ENCODE results near the gene CADPS2. TPM values are rescaled to one million over a fixed set of nuclear protein-coding genes. Genes with fewer than 3 reads are reported as not detected.

Gene CADPS2
- total RNA-seq, 8 experiments from 2014 or later: 1.3 to 89.1 (median 3.1) TPM

- in situ Hi-C loops (cut with MboI; ENCODE audit: low pct_unique_long_range_greater_than_20kb in 2 of 9, low sequenced_read_pairs in 9 of 9, unreplicated experiment in 9 of 9): no loop called here
- H3K4me3 ChIP-seq: no peak overlapping the region
- 0 to 83% (median 60%) methylated on average over 1 to 4 of the region's 4 CpGs; no CpG with 5 or more reads in 3 of the 10 experiments for WGBS, 10 experiments
- no peaks in the 10 kb centered on the region for H3K4me1 ChIP-seq (replicated peaks in 1 of 2)
- no peak for ATAC-seq (replicated peaks in 6 of 8)
- no peak overlapping the region for H3K27ac ChIP-seq
Measured at GRCh38 chr7:122719010-122719578, 167.2 kb downstream of the CADPS2 start.

GRCh38 chr7:122717356-122718089 lies 168.7 kb downstream of the CADPS2 start:
- H3K27ac ChIP-seq: no peak overlapping the region
- H3K4me1 ChIP-seq (replicated peaks in 1 of 2): no peaks in the 10 kb centered on the region
- 10 to 100% (median 82%) methylated on average over 1 to 6 of the region's 6 CpGs for WGBS, 10 experiments
- in situ Hi-C loops (cut with MboI; ENCODE audit: low pct_unique_long_range_greater_than_20kb in 2 of 9, low sequenced_read_pairs in 9 of 9, unreplicated experiment in 9 of 9): no loop called here
- ATAC-seq (replicated peaks in 6 of 8): no peak
- H3K4me3 ChIP-seq: no peak overlapping the region

GRCh38 chr7:122715183-122715582 lies 171.1 kb downstream of the CADPS2 start:
- in situ Hi-C loops (cut with MboI; ENCODE audit: low pct_unique_long_range_greater_than_20kb in 2 of 9, low sequenced_read_pairs in 9 of 9, unreplicated experiment in 9 of 9): no loop called here
- no peak overlapping the region for H3K27ac ChIP-seq
- ATAC-seq (replicated peaks in 6 of 8): no peak

GRCh38 chr7:122710916-122711315 lies 175.3 kb downstream of the CADPS2 start:
- H3K4me1 ChIP-seq (replicated peaks in 1 of 2): peaks cover 0 to 4% of the 10 kb centered on the region in 2 donors
- 0 to 73% (median 33%) methylated on average over 1 of the region's 1 CpG; no CpG with 5 or more reads in 3 of the 10 experiments for WGBS, 10 experiments
- ATAC-seq (replicated peaks in 6 of 8): no peak
- H3K4me3 ChIP-seq: no peak overlapping the region
- in situ Hi-C loops (cut with MboI; ENCODE audit: low pct_unique_long_range_greater_than_20kb in 2 of 9, low sequenced_read_pairs in 9 of 9, unreplicated experiment in 9 of 9): no loop called here
- no peak overlapping the region for H3K27ac ChIP-seq

More at GRCh38 chr7:122715183-122715582, 171.1 kb downstream of the CADPS2 start:
- 0 to 96% (median 81%) methylated on average over 1 to 3 of the region's 3 CpGs for WGBS, 10 experiments
- Histone ChIP-seq H3K4me1 (replicated peaks in 1 of 2) (no peaks in the 10 kb centered on the region), H3K4me3 (no peak overlapping the region)

GRCh38 chr7:122709930-122710646 lies 176.2 kb downstream of the CADPS2 start:
- in situ Hi-C loops (cut with MboI; ENCODE audit: low pct_unique_long_range_greater_than_20kb in 2 of 9, low sequenced_read_pairs in 9 of 9, unreplicated experiment in 9 of 9): no loop called here
- WGBS, 10 experiments: 13 to 87% (median 69%) methylated on average over 1 to 5 of the region's 7 CpGs; no CpG with 5 or more reads in 2 of the 10 experiments
- Histone ChIP-seq H3K4me3 (no peak overlapping the region), H3K4me1 (replicated peaks in 1 of 2) (peaks cover 0 to 4% of the 10 kb centered on the region in 2 donors), H3K27ac (no peak overlapping the region)
- no peak for ATAC-seq (replicated peaks in 6 of 8)

- WGBS, 10 experiments: 17 to 100% (median 62%) methylated on average over 1 to 2 of the region's 2 CpGs; no CpG with 5 or more reads in 4 of the 10 experiments
- Histone ChIP-seq H3K4me1 (replicated peaks in 1 of 2) (peaks cover 0 to 4% of the 10 kb centered on the region in 2 donors), H3K27ac (no peak overlapping the region), H3K4me3 (no peak overlapping the region)
- in situ Hi-C loops (cut with MboI; ENCODE audit: low pct_unique_long_range_greater_than_20kb in 2 of 9, low sequenced_read_pairs in 9 of 9, unreplicated experiment in 9 of 9): no loop called here
- peak in 2 of 8 experiments; percentile 44 to 55 for ATAC-seq (replicated peaks in 6 of 8)
Measured at GRCh38 chr7:122706836-122707235, 179.4 kb downstream of the CADPS2 start.

GRCh38 chr7:122702872-122703510 lies 183.3 kb downstream of the CADPS2 start, which contains the start of gene RNF148:
Gene RNF148, minus strand, starts transcription at chr7:122702922. Its CDS starts 172 bp downstream, at chr7:122702750.
- 50 to 100% methylated on average over 1 of the region's 1 CpG; no CpG with 5 or more reads in 8 of the 10 experiments for WGBS, 10 experiments
- Histone ChIP-seq H3K4me1 (replicated peaks in 1 of 2) (peaks cover 0 to 4% of the 10 kb centered on the region in 2 donors), H3K4me3 (no peak within 1 kb of the TSS), H3K27ac (no peak within 1 kb of the TSS)
- ATAC-seq (replicated peaks in 6 of 8): no peak
- in situ Hi-C loops (cut with MboI; ENCODE audit: low pct_unique_long_range_greater_than_20kb in 2 of 9, low sequenced_read_pairs in 9 of 9, unreplicated experiment in 9 of 9): no loop called here

- no peak within 1 kb of the TSS for H3K4me3 ChIP-seq
- in situ Hi-C loops (cut with MboI; ENCODE audit: low pct_unique_long_range_greater_than_20kb in 2 of 9, low sequenced_read_pairs in 9 of 9, unreplicated experiment in 9 of 9): no loop called here
- H3K4me1 ChIP-seq (replicated peaks in 1 of 2): peaks cover 0 to 9% of the 10 kb centered on the region in 2 donors
- no peak within 1 kb of the TSS for H3K27ac ChIP-seq
- no peak for ATAC-seq (replicated peaks in 6 of 8)
Measured at GRCh38 chr7:122699017-122699416, 187.2 kb downstream of the CADPS2 start, which contains the start of gene RNF133. Gene RNF133, minus strand, starts transcription at chr7:122699117. Its CDS starts 199 bp downstream, at chr7:122698918.

- Histone ChIP-seq H3K4me1 (replicated peaks in 1 of 2) (peaks cover 0 to 9% of the 10 kb centered on the region in 2 donors), H3K27ac (no peak overlapping the region), H3K4me3 (no peak overlapping the region)
- in situ Hi-C loops (cut with MboI; ENCODE audit: low pct_unique_long_range_greater_than_20kb in 2 of 9, low sequenced_read_pairs in 9 of 9, unreplicated experiment in 9 of 9): no loop called here
- ATAC-seq (replicated peaks in 6 of 8): peak in 2 of 8 experiments; percentile 12 to 56
- WGBS, 10 experiments: 40 to 100% (median 60%) methylated on average over 1 of the region's 1 CpG; no CpG with 5 or more reads in 5 of the 10 experiments
Measured at GRCh38 chr7:122695816-122696215, 190.4 kb downstream of the CADPS2 start.

- ATAC-seq (replicated peaks in 6 of 8): no peak
- 0 to 100% (median 63%) methylated on average over 1 to 2 of the region's 2 CpGs; no CpG with 5 or more reads in 4 of the 10 experiments for WGBS, 10 experiments
- H3K4me1 ChIP-seq (replicated peaks in 1 of 2): peaks cover 0 to 9% of the 10 kb centered on the region in 2 donors
- in situ Hi-C loops (cut with MboI; ENCODE audit: low pct_unique_long_range_greater_than_20kb in 2 of 9, low sequenced_read_pairs in 9 of 9, unreplicated experiment in 9 of 9): no loop called here
- H3K4me3 ChIP-seq: no peak overlapping the region
- no peak overlapping the region for H3K27ac ChIP-seq
Measured at GRCh38 chr7:122694697-122695096, 191.6 kb downstream of the CADPS2 start.

- in situ Hi-C loops (cut with MboI; ENCODE audit: low pct_unique_long_range_greater_than_20kb in 2 of 9, low sequenced_read_pairs in 9 of 9, unreplicated experiment in 9 of 9): no loop called here
- Histone ChIP-seq H3K4me1 (replicated peaks in 1 of 2) (peaks cover 0 to 9% of the 10 kb centered on the region in 2 donors), H3K4me3 (no peak overlapping the region), H3K27ac (no peak overlapping the region)
- WGBS, 10 experiments: 37 to 100% (median 86%) methylated on average over 1 to 2 of the region's 3 CpGs; no CpG with 5 or more reads in 2 of the 10 experiments
- no peak for ATAC-seq (replicated peaks in 6 of 8)
Measured at GRCh38 chr7:122692769-122693309, 193.4 kb downstream of the CADPS2 start.

- Histone ChIP-seq H3K27ac (no peak overlapping the region), H3K4me3 (no peak overlapping the region), H3K4me1 (replicated peaks in 1 of 2) (peaks cover 0 to 9% of the 10 kb centered on the region in 2 donors)
- 13 to 100% (median 89%) methylated on average over 1 to 5 of the region's 14 CpGs; no CpG with 5 or more reads in 2 of the 10 experiments for WGBS, 10 experiments
- ATAC-seq (replicated peaks in 6 of 8): no peak
- in situ Hi-C loops (cut with MboI; ENCODE audit: low pct_unique_long_range_greater_than_20kb in 2 of 9, low sequenced_read_pairs in 9 of 9, unreplicated experiment in 9 of 9): no loop called here
Measured at GRCh38 chr7:122691569-122692235, 194.6 kb downstream of the CADPS2 start.
